MV-4-11 (cell line): ENCODE measurements around the gene RNF130.

Experiments used
- DNase-seq: peaks from one replicate; lab custom pipeline; 2025; lab: John Stamatoyannopoulos, UW

The RNF130 gene

GRCh38 chr5:179916523-179916922, 155.0 kb downstream of the RNF130 start:
- no peak for DNase-seq

GRCh38 chr5:179915406-179915935, 156.1 kb downstream of the RNF130 start:
- no peak for DNase-seq

GRCh38 chr5:179914032-179914755, 157.4 kb downstream of the RNF130 start:
- DNase-seq = peak; percentile 99

DNA sequence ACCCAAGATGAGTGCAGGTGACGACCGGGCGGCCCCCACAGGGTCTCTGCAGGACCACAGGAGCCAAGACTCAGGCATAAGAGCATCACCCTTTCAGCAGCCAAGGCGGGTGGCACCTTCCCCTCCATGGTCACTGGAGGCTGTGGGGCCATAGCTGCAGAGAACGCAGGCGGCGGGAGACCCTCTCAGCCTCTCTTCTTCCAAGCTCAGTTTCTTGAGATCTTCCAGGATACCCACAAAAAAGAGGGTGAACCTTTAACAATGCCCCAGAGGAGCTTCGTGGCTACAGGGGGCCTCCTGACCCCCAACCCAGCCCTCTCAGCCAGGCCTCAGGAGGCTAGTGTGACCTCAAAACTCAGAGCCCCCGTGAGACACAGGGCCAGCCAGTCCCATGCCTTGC, 158.1 kb downstream of the RNF130 start:
- DNase-seq = no peak

- DNase-seq = peak; percentile 16
Measured at GRCh38 chr5:179912951-179913350, 158.6 kb downstream of the RNF130 start.

DNA sequence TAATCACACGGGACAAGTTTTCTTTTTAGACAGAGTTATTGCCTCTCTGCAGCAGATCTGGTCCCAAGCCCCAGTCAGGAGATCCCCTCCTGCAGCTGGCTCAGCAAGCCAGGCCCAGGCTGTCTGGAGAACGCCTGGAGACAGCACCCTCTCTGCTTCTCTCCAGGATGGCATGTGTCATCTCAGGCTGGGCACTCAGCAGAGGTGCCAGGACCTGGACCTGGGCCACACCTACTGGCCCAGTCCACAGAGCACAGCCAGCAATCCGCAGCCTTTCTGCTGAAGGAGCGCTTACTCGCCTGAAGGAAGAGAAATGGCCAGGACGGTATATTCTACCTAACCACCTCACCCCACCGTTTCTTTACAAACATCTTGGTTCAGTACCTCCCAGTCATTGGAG, 159.2 kb downstream of the RNF130 start:
- DNase-seq = no peak

DNA sequence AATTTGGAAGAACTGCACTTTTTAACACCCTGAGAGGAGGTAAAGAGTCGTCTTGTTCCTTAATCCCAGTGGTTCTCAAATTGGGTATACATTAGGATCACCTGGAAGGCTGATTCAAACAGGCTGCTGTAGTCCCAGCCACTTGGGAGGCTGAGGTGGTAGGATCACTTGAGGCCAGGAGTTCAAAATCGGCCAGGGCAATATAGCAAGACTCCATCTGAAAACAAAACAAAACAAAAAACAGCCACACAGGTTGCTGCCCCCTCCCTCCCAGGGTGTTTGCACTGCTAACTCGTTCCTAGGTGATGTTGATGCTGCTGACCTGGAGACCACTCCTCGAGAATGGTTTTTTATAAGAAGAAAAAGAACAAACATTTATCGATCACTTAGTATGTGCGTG, 162.3 kb downstream of the RNF130 start:
- no peak for DNase-seq

- no peak for DNase-seq
Measured at GRCh38 chr5:179908528-179908927, 163.0 kb downstream of the RNF130 start.

DNA sequence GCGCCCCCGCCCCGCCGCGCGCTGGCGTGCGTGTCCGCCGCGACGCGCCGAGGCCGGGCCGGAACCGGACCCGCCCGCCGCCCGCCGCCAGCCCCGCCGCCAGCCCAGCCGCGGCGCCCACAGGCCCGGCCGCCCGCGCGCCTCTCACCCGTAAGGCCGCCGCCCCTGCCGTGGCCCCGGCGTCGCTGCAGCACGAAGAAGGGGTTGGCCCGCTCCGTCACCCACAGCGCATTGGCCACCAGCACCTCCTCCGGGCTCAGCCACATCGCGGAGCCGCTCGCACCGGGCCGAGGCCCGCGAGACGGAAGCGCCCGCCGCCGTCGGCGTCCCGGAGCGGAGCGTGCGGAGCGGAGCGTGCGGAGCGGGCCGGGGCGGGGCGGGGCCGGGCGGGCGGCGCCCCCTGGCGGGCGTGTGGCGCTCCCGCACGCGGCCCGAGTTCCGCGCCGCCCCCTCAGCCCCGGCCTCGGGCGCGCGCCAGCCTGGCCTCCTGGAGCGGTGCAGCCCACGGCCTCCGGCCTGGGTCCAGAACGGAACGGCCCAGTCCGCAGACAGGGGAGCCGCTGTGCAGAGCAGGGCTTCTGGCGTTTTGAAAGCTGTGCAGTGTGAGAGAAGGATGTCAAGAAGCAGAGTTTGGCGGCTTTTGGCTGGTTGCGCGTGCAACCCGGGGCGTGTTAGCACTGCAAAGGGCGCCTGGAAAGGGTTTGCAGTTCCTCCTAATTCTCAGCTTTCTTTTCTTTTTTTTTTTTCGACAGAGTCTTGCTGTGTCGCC, 163.8 kb downstream of the RNF130 start, which contains the start of gene TBC1D9B:
Gene TBC1D9B, minus strand, starts transcription at position 342 of the 769 bp plus-strand sequence. Its CDS starts 76 bp downstream, at position 266.
- peak; percentile 67 for DNase-seq

- DNase-seq = no peak
Measured at GRCh38 chr5:179906795-179907555, 164.6 kb downstream of the RNF130 start.

GRCh38 chr5:179906294-179906794, 165.2 kb downstream of the RNF130 start:
- DNase-seq = peak; percentile 18

- peak; percentile 12 for DNase-seq
Measured at GRCh38 chr5:179905161-179905560, 166.4 kb downstream of the RNF130 start.
